CD4-positive, alpha-beta T cell treated with Interleukin-6 for 4 hours (primary cell): ENCODE data around the gene FRRS1L.

ENCODE experiments used
- DNase-seq: peaks from one replicate; pipeline ENCODE4 v3.0.0-alpha.2; 2020; ENCODE audit warnings: mixed read lengths

Gene FRRS1L

DNA sequence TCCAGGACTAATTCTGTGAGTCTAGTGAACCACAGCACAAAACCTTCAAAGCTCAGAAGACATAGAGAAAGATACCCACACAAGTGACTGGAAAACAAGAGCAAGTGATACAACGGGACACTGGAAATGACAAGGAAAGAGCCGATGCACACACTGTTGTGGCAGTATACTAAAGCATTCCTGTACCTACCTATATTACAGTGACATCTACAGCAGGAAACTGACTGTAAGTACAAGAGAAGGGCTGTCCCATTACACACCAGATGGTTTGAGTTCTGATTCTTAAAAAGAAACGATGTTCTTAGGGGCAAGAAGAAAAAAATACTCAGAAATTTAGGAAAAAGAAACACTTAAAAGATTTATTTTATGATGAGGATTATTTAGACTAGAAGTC, 65.8 kb downstream of the FRRS1L start:
- DNase-seq: peak; percentile 20

GRCh38 chr9:109100543-109101201, 66.4 kb downstream of the FRRS1L start:
- no peak for DNase-seq

GRCh38 chr9:109098960-109099308, 68.1 kb downstream of the FRRS1L start:
- DNase-seq: no peak

GRCh38 chr9:109098171-109098959, 68.7 kb downstream of the FRRS1L start:
- DNase-seq: peak; percentile 17

GRCh38 chr9:109097146-109097545, 69.9 kb downstream of the FRRS1L start:
- DNase-seq: peak; percentile 25

- DNase-seq: no peak
These were observed 71.7 kb downstream of the FRRS1L start for GRCh38 chr9:109095321-109095720.

- DNase-seq: no peak
These were observed 72.8 kb downstream of the FRRS1L start for GRCh38 chr9:109094268-109094667.

DNA sequence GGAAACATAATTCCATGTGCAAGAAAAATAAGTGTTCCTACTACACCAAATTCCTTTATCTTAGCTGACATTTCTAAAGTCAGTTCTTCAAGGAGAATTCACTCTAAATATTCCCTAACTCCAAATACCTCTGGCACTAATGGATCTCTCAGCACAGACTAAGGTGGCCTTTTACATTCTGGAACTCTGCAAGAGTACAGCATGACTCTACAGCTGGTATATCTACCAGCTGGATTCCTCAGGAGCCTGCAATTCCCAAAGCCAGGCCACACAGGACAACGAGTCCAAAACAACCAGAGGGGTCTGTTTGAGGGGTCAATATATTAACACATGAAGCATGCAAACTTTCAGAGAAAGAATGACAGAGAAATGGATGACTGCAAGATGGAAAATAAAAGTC, 74.5 kb downstream of the FRRS1L start:
- DNase-seq: no peak

GRCh38 chr9:109092051-109092580, 74.9 kb downstream of the FRRS1L start:
- no peak for DNase-seq

GRCh38 chr9:109088221-109088620, 78.8 kb downstream of the FRRS1L start:
- no peak for DNase-seq

GRCh38 chr9:109087795-109088194, 79.3 kb downstream of the FRRS1L start:
- DNase-seq: no peak

DNA sequence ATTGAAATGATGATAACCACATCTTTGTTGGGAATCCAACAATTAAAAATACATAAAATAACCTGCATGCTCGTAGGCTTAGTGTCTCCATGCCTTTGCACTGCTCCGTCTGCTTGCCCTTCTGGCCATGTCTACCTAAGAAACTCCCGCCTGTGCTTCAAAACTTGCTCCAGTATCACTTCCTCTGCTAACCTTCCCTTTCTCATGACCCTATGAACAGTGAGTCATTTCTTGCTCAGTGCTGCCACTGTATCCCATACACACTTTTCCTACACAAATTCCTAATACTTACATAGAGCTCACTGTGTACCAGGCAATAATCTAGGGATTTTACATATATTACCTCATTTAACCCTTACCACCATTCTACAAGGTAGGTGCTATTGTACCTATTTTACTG, 80.8 kb downstream of the FRRS1L start:
- no peak for DNase-seq

- DNase-seq: no peak
These were observed 81.5 kb downstream of the FRRS1L start for GRCh38 chr9:109085510-109085909.

GRCh38 chr9:109083813-109084405, 83.1 kb downstream of the FRRS1L start:
- no peak for DNase-seq

DNA sequence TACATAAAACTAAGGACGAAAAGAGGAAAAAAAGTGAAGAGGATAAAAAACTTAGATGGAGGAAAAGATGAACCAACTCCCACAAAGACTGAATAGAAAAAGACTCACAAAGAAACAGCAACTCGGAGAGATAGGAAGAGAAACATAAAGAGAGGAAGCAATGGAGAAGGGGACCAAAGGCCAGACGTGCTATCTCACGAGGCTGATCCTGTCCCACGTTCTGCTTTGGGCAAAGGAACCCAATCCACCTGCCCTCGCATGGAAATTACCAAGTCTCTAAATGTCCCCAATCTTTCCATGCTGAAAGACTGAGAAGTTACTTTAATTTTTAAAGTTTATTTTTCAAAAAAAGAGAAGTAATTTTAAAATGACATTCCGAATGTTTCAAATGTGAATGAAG, 83.9 kb downstream of the FRRS1L start:
- DNase-seq: no peak

- no peak for DNase-seq
These were observed 84.9 kb downstream of the FRRS1L start for GRCh38 chr9:109082091-109082620.
